NOMO-1 treated with dmso at 0.1 percent for 144 hours (cell line): ENCODE data around the gene ARHGEF40.
A peak's percentile ranks its signal among the peaks of the same experiment; 100 is the strongest.

Source experiments
- DNase-seq: peaks from one replicate; lab custom pipeline; 2025; ENCODE audit not compliant: unreplicated experiment; lab: John Stamatoyannopoulos, UW

The ARHGEF40 gene

DNA sequence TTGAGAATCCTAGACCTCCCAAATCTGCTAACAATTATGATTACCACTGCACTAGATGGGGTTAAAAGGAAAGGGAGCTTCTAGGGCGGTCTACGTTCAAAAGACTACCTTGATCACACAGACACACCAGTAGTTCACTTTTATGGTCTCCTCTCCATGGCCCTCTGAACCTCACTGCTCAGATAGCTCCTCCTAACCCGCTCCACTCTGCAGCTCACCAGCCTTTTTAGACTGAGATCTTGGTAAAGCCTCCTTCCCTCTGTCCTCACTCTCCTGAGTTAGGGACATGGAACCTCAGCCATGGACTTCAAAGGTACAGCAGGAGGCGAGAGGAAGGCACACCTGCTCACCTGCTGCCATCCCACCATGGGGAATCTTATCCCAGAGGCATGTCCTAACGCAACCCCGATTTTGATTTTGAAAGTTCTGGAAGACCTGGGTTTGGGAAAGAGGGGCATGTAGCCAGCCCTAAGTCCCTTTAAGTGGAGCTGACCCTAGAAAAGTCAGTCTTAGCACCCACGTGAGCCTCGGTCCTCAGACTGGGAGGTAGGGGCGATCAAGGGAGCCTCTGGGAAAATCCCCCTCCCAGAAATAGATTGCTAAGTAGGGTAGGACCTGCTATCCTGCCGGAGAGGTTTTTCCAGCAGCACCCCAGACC, 27.0 kb downstream of the ARHGEF40 start:
- DNase-seq = no peak

DNA sequence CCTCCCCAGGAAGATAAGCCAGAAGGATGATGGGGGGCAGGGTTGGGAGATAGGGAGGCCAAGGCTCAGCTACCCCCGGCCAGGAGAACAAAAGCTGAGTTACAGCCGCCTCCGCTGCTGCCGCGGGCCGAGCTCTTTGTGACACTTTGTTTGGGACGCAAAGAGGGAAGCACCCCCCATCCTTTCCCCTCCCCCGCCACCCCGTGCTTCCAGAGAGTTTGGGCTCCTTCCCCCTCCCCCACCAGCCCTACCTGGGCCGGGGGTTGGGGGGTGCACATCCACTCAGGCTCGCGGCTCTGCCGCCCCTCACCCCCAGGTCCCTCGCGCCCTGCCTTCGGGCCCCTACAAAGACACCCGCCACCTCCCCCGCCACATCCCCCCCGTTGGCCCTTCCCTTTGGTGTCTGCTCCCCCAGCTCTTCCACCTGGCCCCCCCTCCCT, 27.6 kb downstream of the ARHGEF40 start:
- no peak for DNase-seq

DNA sequence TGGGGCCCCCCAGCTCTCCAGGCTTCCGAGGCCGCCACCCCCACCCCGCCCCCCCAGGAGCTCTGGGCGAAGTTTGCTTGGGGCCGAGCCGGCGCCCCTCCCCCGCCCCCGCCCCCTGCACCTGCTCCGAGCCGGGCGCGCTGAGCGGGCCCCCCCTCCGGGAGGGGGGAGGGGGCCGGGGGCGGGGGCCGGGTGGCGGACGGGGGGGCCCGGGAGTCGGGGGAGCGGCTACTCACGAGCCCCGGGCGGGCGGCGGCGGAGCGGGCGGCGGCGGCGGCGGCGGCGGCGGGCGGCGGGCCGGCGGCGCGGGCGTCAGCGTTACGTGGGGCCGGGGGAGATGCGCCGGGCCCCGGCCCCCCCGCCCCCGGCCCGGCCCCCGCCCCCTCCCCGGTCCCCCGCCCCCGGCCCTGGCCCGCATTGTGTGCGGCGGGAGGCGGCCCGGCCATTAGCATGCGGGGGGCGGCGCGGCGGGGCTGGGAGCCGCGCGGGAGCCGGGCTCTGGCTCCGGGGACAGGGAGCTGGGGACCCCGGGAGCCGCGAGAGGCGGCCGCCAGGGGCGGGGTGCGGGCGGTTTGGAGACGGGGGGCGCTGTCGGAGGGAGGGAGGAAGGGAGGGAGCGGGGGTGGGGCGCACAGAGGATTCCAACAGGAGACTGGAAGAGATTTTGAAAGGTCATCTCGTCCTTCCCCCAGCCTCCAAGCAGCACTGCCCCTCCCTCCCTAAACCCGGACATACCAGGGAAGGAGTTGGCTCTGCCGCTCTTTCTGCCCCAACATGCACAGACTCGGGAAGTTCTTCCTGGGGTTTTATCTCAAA, 28.2 kb downstream of the ARHGEF40 start, which contains the start of gene ZNF219:
Gene ZNF219 (minus strand): TSS at position 580 of the 816 bp plus-strand sequence. CDS start 5,064 bp downstream, outside the sequence.
- no peak for DNase-seq

DNA sequence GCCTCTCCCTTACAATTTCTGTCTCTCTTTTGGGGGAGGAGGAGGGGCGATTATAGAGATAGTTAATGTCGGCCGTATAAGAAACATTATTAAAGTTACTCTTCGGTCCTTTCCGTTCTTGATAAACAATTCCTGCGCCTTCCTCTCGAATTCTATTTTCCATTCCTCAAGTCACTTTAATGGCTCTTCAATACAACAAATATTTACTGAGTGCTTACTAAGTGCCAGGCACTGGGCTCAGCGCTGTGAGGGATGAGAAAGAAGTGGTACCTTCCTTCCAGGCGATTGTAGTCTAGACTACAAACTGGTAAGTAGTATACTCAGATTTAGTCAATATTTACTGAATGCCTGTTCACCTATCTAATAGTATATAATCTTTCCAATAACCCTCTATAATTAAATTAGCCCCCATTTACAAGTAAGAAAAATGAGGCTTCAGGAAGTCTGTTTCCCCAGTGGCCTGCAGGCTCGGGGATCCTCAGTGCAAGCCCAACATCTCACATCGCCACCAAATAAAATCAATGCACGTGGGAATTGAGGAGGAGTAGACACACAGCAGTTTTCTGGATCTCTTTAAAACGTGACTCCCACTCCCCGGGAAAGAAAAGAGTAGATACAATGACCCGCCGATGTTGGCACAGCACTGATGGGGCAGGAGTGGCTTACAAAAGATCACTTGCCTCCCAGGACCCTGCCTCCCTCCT, 28.9 kb downstream of the ARHGEF40 start:
- no peak for DNase-seq

DNA sequence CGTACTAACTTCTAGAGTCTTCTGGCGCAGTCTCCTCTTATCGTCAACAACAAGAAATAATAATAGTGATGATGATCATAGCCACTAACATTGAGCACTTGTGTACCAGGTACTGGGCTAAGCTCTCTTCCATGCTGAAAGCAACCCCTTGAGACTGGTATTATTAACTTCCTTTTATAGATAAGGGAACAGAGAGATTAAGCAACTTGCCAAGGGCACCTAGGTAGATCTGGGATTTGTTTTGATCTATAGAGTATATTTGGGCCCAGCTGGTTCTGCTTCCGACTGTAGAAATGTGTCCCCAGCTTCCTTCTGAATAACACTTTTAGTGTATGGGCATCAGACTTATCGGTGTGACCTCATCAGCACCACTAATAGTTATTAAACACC, 29.5 kb downstream of the ARHGEF40 start:
- DNase-seq = no peak

DNA sequence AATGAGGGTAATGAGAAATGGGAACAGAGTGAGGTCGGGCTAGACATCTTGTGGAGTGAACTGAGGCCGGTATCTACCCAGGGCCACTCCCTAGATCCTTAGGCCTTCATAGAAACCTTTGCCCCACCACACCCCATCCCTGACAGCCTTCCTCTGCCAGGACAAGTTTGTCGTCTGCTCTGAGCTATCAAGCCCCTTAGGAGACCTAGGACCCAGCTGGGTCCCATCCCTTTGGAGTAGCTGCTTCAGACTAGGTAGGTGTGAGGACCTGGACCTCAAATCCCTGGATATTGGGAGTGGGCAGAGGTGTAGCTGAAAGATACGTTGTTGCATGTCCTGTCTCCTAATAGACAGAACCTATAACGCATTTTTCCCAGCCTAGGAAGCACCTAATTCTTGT, 30.8 kb downstream of the ARHGEF40 start, which contains the start of gene TMEM253:
Gene TMEM253 (plus strand): TSS at position 136 of the 400 bp plus-strand sequence. CDS start 278 bp downstream, outside the sequence.
- DNase-seq = no peak

DNA sequence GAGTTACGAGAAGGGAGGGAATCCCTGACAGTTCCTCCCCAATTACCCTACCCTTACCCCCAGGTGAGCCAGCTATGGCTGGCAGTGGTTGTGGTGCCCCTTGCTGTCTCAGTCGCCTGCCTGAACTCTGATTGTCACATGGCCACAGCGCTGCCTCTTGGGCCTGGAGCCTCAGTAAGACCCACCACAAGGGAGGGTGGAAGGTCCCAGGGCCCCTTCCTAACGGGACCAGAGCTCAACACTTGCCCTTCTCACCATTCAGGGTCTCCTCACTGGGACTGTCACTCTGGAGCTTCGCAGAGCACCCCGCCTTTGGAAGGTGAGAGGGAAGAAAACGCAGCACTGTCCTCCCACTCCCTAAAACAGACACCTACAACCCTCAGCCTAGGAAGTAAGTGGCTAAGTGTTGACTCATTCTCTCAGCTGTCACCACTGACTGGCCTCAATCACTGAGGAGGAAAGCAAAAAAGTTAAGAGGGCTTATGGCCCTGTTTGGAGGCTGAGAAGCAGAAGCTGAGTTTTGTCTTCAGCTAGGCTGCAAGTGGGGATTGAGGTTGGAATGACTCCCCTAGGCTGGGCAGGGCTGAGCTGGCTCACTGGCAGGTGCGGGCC, 31.8 kb downstream of the ARHGEF40 start:
- no peak for DNase-seq

DNA sequence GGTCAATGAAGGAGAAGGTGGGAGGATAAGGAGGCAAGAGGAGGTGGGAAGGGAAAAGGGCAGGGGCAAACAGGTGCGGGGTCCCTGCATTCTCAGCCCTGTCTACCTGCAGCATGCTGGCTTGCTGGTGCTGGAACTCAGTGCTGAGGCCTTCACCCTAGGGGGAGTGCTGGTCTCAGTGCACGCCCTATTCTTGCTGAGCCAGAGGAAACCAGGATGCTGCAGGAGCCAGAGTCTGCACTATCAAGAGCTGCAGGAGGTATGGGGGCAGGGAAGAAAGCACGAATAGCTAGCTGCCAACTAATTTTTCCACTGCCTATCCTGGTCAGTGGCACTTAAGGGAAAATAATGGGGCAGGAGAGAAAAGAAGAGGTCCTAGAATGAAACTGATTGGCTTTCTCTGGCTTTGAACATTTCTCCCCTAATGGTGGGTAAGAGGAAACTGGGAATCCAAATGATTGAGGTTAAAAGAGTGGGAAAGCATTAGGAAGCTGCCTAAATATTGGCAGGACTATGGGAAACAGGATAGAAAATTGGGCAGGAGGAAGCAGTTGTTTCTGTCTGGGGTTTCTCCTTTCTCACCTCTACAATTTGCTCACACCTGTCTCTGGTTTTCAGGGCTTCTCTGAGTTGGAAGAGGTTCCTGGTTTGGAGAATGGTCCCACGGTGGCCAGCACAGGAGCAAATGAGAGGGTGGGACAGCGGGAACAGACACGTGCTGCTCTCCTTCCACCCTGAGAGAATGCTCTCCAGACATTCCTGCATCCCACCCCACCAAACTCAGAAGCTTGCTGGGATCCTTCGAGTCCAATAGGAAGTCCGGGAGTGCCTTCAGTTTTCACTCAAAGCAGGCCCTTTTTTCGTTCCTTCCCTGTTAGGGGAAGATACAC, 32.7 kb downstream of the ARHGEF40 start:
- DNase-seq = no peak

DNA sequence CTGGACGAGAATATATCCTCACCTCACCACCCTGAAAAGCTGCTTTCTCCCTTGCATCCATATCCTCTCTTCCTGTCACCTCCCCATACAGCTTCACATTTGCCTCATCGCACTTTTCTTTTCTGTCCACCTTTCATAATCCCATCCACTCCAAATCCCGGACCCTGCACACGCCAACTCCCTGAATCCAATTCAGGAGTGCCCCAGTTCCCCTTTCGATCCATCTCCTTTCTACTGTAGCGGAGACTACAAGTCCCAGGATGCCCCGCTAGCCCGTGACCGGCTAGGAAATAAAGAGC, 33.3 kb downstream of the ARHGEF40 start:
- no peak for DNase-seq

DNA sequence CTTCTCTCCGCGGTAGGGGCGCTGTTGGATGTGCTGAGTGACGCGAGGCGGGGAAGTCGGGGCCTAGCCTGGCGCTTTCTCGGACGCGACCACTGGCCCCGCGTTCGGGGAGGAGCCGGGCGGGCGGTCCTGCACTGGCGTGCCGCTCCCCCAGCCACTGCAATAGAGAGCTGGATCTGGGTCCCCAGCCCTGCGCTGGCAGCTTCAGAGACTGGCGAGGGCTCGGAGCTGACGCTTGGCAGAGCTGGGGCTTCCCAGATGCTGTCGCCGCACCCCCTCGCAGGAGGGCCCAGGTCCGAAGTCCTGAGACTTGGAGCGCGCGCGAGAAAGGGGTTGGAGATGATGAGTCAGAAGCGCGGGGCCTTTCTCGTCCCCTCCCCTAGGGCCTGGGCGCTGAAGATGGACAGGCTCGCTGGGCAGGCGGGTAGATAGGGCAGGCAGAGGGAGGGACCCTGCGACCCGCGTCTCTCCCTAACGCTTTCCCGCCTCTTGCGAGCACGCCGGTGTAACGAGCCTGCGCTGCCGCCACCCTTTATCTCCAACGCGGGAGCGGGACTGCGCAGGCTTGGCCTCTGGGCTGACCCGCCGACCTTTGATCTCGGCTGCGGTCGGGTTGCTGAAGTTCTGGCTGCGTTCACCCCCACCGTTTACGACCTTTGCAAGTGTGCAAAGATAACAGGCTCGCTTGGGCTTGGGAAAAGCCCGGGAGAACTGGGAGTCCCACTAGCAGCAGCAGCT, 33.8 kb downstream of the ARHGEF40 start:
- peak; percentile 95 for DNase-seq

DNA sequence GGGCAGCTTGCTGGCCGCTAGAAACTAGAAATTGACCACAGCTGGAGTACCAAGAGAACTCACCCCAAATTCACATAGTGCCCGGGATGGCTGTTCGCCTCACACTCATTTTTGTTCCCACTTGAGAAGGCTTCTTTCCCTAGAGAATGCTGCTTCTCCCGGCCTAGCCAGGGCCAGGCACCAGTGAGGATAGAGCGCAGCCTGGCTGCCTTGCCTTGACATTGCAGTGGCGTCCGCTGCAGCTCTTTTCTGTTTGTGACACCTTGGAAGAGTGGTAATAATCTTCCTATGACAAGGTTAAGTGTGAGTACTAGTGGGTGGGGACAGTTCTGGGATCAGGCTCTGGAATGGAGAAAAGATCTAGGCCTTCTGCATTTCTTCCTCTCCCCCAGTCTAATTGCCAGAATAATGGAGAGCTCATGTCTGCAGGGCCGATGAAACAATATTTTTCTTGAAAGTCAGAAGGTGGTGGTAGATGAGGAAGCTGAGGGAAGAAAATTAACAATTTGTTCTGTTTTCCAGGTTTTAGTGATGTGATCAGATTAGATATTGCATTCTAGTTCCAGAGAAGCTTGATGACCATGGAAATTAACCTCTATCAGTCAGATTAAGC, 34.5 kb downstream of the ARHGEF40 start:
- peak; percentile 18 for DNase-seq

DNA sequence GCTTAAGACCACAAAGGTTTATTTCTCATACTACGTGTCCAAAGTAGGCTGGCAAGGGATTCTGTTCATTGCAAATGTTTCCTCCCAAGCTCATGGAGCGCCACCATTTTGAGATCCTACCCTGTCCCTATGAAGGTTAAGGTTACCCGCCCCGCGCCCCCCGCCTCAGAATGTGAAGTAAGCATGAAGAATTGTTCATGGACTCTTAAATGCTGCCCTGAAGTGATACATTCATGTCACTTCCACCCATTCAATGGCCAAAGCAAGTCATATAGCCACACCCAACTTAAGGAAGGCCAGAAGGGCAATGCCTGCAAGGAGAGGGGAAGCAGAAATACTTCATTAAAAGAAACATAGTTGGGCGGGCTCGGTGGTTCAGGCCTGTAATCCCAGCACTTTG, 35.0 kb downstream of the ARHGEF40 start:
- DNase-seq = no peak

DNA sequence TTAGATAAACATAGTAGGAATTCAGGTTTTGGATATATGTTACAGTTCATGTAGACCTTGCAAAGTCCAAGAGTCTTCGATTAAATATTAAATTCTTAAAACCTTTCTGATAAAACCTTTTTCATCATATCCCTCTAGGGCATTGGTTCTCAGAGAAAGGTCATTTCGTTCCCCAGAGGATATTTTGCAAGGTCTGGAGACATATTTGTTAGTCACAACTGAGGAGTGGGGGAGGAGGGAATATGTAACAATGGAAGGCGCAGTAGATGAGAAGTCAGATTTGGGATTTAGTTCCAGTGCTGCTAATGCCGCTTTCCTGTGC, 36.0 kb downstream of the ARHGEF40 start:
- DNase-seq = no peak

DNA sequence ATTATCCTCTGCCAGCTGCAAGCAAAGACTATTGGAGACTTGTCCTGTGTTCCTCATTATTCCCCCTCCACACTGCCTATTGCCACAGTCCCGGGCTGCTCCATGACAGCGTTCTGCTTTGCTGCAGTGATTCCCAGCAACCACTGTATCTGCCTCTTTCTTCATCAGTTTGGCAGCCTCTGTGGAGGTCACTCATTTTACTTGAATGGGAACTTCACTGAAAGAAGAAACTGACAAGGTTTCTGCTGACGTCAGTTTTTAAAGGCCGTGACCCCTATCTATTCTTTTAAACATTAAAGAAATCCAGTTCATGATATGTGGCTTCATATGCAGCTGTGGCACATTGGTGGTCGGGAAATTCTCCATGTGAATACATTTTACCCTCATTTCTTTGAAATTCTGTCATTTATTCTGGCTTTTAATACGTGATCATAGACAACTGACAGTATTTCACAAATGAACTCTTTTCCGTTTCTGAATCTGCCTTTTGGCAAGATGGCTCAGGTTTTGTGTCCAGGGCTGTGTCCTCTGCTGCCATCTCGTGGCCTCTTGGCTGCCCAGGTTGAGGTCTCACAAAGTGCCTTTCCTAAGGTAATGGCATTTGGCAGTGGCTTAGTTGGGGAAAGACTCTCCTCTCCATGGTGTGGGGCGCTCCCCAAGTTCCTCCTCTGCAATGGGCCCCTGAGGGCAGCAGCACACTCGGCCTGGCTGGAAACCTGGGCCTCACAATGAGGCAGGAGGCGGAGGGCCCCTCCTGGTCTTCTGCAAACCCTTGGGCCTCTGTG, 36.6 kb downstream of the ARHGEF40 start:
- DNase-seq = peak; percentile 66

DNA sequence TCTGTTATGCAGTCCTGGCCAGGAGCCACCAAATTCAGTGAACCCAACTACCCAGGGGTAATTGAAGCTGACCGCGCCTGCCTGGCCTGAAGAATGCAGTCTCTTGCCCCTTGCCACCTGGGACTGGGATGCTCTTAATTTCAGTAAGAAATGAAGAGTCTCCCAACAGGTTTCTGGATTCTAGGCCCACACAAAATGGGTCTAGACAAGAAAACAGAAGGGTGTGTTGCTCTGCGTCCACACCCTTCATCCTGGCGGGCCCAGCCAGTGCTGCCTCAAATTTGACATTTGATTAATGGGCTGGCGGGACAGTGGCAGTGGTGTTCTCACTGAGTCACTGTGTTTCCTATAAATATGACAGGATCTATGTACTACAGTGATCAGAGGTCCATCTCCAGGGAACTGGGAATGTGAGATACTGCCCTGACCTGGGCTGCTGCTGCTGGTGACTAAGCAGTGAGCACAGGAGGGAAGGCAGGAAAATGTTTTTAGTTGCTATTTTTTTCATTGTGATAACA, 37.2 kb downstream of the ARHGEF40 start:
- peak; percentile 30 for DNase-seq

DNA sequence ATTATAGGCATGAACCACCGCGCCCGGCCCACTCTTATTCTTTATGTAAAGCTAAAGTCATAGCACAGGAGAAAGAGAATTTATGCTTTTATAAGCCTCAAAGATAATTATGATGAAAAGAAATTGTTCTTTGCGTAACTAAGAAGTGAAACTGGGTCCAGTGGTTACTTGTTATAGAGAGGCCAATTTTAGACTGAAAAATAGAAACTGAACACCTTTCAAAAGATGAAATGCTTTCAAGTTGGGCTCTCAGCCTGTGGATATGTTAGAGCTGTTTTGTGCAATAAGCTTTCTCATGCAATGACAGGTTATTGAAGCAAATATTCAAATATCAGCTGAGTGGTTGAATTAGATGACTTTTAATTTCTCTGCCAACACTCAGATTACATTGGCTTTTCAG, 38.7 kb downstream of the ARHGEF40 start:
- peak; percentile 8 for DNase-seq

DNA sequence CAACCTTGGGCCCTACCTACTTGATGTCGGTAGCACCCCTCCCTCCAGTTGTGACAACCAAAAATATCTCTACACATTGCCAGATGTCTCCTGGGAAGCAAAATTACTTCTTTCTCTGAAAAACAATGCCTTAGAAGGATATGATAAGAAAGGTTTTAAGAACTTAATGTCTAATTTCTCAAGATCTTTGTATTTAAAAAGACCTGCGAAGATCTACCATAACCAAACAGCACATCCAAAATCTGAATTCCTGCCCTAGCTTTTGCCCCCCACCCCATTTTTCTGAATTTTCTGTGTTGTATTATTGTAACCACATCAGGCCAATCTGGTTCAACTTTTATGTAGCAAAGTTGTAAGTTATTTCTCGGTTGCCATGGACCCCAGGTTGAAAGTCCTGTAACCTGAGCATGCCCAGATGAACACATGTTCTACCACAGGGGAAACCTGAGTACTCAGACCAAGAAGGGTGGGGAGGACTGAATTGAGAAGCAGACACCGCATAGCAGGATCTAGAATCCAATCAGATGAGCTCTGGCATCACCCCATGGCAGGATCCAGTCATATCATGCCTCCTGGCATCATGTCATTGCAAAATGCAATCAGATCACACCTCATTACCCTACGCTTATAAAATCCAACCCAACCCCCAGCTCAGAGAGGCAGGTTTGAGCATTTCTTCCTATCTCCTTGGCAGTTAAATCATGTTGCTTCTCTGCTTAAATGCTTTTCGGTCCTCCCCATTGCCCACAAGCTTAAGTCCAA, 39.5 kb downstream of the ARHGEF40 start:
- DNase-seq = no peak

DNA sequence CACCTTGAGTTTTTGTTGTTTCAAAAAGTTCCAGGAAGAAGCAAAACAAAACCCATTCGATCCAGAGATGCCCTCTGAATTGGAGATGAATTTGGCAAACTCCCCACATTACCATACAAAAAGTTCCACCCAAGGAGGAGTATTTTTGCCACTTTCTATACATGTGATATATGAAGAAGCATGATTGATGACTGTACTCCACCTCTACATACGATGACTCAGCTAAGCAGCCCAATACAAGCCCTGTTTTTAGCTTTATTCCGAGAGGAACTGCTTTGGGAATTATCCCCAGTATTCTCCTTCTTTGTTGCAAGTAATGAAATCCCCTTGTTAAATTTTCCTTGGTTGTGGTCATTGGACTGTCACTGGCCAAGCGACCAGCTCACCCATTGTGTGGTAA, 42.2 kb downstream of the ARHGEF40 start:
- no peak for DNase-seq
